Measurements from ENCODE around the gene ZNF839. TPM values are rescaled to one million over a fixed set of nuclear protein-coding genes. Genes with fewer than 3 reads are reported as not detected.

The ZNF839 gene
- total and polyA plus RNA-seq, 2 experiments from 2014 or later = 7.9 to 10.0 TPM

DNA sequence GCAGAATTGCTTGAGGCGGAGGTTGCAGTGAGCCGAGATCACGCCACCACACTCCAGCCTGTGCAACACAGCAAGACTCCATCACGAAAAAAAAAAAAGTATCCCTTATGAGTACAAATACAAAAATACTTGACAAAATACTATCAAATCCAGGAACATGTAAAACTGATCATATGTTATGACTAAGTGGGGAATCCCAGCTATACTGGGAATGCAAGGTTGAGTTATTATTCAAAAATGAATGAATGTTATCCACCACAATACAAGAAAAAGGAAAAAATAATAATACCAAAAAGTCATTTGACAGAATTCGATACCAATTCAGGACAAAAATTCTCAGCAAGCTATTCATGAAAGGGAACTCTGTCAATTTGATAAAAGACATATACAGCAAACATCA lies 47.2 kb upstream of the ZNF839 start (continued):
- TF ChIP-seq, protein P1, sequence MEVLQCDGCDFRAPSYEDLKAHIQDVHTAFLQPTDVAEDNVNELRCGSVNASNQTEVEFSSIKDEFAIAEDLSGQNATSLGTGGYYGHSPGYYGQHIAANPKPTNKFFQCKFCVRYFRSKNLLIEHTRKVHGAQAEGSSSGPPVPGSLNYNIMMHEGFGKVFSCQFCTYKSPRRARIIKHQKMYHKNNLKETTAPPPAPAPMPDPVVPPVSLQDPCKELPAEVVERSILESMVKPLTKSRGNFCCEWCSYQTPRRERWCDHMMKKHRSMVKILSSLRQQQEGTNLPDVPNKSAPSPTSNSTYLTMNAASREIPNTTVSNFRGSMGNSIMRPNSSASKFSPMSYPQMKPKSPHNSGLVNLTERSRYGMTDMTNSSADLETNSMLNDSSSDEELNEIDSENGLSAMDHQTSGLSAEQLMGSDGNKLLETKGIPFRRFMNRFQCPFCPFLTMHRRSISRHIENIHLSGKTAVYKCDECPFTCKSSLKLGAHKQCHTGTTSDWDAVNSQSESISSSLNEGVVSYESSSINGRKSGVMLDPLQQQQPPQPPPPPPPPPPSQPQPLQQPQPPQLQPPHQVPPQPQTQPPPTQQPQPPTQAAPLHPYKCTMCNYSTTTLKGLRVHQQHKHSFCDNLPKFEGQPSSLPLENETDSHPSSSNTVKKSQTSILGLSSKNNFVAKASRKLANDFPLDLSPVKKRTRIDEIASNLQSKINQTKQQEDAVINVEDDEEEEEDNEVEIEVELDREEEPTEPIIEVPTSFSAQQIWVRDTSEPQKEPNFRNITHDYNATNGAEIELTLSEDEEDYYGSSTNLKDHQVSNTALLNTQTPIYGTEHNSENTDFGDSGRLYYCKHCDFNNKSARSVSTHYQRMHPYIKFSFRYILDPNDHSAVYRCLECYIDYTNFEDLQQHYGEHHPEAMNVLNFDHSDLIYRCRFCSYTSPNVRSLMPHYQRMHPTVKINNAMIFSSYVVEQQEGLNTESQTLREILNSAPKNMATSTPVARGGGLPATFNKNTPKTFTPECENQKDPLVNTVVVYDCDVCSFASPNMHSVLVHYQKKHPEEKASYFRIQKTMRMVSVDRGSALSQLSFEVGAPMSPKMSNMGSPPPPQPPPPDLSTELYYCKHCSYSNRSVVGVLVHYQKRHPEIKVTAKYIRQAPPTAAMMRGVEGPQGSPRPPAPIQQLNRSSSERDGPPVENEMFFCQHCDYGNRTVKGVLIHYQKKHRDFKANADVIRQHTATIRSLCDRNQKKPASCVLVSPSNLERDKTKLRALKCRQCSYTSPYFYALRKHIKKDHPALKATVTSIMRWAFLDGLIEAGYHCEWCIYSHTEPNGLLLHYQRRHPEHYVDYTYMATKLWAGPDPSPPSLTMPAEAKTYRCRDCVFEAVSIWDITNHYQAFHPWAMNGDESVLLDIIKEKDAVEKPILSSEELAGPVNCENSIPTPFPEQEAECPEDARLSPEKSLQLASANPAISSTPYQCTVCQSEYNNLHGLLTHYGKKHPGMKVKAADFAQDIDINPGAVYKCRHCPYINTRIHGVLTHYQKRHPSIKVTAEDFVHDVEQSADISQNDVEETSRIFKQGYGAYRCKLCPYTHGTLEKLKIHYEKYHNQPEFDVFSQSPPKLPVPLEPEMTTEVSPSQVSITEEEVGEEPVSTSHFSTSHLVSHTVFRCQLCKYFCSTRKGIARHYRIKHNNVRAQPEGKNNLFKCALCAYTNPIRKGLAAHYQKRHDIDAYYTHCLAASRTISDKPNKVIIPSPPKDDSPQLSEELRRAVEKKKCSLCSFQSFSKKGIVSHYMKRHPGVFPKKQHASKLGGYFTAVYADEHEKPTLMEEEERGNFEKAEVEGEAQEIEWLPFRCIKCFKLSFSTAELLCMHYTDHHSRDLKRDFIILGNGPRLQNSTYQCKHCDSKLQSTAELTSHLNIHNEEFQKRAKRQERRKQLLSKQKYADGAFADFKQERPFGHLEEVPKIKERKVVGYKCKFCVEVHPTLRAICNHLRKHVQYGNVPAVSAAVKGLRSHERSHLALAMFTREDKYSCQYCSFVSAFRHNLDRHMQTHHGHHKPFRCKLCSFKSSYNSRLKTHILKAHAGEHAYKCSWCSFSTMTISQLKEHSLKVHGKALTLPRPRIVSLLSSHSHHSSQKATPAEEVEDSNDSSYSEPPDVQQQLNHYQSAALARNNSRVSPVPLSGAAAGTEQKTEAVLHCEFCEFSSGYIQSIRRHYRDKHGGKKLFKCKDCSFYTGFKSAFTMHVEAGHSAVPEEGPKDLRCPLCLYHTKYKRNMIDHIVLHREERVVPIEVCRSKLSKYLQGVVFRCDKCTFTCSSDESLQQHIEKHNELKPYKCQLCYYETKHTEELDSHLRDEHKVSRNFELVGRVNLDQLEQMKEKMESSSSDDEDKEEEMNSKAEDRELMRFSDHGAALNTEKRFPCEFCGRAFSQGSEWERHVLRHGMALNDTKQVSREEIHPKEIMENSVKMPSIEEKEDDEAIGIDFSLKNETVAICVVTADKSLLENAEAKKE (CRISPR knock-in tag; IDR thresholded peaks at IDR 0.05) = no peak
- TF ChIP-seq EZH2phosphoT487 (IDR thresholded peaks at IDR 0.05; ENCODE audit: unreplicated experiment) (no peak), ZNF331 (CRISPR knock-in tag; IDR thresholded peaks at IDR 0.05; ENCODE audit: low read depth) (no peak), CREB1 (CRISPR knock-in tag; IDR thresholded peaks at IDR 0.05; ENCODE audit: low read depth) (no peak), ZNF114 (CRISPR knock-in tag; IDR thresholded peaks at IDR 0.05) (no peak), EZH2 (IDR thresholded peaks at IDR 0.05; ENCODE audit: low read depth, unreplicated experiment) (no peak)
- TF ChIP-seq, protein P2, sequence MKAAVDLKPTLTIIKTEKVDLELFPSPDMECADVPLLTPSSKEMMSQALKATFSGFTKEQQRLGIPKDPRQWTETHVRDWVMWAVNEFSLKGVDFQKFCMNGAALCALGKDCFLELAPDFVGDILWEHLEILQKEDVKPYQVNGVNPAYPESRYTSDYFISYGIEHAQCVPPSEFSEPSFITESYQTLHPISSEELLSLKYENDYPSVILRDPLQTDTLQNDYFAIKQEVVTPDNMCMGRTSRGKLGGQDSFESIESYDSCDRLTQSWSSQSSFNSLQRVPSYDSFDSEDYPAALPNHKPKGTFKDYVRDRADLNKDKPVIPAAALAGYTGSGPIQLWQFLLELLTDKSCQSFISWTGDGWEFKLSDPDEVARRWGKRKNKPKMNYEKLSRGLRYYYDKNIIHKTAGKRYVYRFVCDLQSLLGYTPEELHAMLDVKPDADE (IDR thresholded peaks at IDR 0.05) = no peak
- TF ChIP-seq, protein P3, sequence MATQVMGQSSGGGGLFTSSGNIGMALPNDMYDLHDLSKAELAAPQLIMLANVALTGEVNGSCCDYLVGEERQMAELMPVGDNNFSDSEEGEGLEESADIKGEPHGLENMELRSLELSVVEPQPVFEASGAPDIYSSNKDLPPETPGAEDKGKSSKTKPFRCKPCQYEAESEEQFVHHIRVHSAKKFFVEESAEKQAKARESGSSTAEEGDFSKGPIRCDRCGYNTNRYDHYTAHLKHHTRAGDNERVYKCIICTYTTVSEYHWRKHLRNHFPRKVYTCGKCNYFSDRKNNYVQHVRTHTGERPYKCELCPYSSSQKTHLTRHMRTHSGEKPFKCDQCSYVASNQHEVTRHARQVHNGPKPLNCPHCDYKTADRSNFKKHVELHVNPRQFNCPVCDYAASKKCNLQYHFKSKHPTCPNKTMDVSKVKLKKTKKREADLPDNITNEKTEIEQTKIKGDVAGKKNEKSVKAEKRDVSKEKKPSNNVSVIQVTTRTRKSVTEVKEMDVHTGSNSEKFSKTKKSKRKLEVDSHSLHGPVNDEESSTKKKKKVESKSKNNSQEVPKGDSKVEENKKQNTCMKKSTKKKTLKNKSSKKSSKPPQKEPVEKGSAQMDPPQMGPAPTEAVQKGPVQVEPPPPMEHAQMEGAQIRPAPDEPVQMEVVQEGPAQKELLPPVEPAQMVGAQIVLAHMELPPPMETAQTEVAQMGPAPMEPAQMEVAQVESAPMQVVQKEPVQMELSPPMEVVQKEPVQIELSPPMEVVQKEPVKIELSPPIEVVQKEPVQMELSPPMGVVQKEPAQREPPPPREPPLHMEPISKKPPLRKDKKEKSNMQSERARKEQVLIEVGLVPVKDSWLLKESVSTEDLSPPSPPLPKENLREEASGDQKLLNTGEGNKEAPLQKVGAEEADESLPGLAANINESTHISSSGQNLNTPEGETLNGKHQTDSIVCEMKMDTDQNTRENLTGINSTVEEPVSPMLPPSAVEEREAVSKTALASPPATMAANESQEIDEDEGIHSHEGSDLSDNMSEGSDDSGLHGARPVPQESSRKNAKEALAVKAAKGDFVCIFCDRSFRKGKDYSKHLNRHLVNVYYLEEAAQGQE (IDR thresholded peaks at IDR 0.05; ENCODE audit: unreplicated experiment) = no peak

All from GM23338 (cell line).